GM19025 (cell line): Measurements from ENCODE around the gene SEL1L3.

Experiments
- ATAC-seq: cut with Tn5 transposase; IDR thresholded peaks from one replicate; pipeline ENCODE4 v1.9.1; 2021; ENCODE audit warnings: mild to moderate bottlenecking, low read depth, moderate library complexity; ENCODE audit not compliant: unreplicated experiment

The SEL1L3 gene

DNA sequence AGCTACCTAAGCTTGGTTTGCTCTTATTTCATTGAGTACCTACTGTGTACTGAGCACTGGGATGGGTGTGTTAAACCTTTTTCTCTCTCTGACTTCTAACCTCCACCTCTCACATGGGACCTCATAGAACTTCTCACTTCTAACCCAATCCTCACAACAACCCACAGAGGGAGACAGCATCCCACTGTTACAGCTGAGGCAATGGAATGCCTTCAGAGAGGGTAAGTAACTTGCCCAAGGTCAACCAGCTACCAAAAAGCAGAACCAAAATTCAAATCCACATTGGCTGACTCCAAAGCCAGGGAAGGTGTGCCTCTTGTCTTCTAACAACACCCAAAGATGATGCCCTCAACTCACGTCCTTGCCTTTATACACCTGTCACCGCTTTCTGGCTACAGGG lies 5.4 kb downstream of the SEL1L3 start:
- no peak for ATAC-seq

DNA sequence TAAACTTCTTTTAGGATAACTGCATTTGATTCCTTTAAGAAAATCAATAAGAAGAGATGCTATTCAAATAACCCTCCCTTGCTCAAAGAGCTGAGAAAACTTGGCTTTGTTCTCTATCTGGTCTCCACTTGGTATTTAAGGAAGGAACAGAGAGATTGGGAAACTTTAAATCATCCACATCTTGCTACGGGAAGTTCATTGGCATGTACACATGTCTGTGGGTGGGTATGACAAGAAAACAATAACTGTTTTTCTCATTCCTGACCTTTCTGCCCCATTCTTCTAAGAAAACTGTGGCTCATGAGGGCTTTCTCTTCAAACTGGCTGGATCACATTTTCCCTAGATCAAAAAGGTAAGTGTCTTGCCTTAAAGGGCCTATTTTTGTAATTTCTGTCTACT lies 6.0 kb downstream of the SEL1L3 start:
- no peak for ATAC-seq

DNA sequence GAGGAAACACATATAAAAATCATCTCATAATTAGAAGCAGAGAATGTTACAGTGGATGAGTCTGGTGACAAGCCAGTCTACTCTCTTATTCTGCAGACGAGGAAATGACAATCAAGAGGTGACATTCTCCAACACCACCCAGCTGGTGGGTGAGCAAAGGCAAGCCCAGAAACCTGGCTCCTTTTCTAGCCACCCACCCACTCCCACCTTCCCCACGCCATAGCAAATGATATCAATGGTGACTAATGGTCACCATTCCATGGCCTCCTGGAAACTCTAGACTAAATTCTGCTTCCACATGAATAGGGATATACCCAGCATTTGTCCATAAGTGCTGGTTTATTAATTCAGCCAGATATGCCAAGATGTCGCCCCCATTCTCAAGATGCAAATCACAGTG lies 10.7 kb downstream of the SEL1L3 start:
- no peak for ATAC-seq

DNA sequence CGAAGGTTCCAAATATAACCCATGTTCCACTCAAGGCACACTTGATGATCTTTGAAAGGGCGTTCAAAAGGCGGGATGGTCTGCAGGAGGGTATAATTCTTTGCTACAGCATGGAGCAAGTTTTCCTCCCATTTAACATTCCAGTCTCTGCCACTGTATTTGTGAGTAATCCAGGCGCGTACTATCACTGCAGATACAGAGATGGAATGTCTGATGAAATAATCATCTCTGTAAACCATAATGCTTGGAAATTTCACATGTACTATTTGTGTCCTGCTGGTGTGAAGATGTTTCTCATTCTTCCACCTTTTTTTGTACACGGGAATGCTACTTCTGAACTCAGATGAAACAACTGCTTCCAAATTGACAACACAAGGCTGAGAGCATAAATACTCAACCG lies 15.5 kb downstream of the SEL1L3 start:
- ATAC-seq: no peak

DNA sequence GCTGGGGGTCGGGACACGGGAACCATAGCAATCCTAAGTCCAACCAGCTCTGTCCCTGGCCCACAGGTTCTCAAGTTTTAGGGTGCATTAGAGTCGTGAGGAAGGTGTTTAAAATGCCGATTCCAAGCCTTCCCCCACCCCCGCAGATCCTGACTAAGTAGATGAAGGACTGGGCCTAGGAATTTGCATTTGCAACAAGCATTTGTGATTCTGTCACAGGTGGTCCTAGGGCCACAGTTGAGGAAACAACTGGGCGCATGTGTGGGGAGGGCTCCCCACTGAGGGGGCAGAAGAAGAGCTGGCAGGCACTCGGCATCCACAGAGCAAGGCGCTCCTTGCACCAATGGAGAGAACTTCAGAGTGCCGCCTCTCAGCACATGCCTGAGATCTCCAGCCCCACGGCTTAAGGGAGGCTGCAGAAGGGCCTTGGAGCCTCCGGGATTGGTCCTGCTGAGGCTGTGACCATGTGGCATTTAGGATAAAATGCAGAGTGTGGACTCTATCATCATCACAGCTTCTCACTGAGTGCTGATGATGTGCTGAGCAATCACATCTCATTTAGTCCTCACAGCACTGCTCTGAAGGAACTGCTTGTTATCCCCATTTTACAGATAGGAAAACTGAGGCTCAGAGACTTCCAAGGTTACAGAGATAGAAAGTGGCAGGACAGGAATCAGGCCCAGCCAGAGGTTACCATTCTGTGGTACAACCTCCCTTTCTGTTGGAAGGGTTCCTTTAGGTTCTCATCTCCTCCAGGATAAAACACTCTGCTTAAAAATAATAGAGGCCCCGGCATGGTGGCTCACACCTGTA lies 16.7 kb downstream of the SEL1L3 start:
- no peak for ATAC-seq

DNA sequence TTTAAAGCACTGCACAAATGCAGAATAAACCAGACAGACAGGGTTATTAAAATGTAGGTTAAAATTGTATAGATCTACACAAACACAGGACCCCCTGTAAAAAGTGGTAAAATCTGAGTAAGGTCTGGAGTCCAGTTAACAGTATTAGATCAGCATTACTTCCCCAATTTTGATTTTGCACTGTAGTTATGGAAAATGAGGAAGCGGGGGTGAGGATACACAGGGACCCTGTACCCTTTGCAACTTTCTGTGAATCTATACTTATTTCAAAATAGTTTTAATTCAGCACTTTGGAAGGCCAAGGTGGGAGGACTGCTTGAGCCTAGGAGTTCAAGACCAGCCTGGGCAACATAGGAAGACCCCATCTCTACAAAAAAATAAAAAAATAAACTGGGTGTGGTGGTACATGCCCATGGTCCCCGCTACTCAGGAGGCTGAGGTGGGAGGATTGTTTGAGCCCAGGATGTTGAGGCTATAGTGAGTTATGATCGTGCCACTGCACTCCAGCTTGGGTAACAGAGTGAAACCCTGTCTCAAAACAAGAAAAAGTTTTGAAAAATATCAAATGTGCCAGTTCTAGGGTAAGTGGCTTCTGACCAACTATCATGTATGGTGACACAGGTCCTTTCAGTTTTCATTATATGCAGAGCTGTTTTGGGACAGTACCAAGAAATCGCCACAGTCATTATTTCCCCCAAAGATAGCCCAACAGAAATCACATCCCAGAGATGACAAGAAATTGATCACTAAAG lies 17.7 kb downstream of the SEL1L3 start:
- ATAC-seq: no peak

DNA sequence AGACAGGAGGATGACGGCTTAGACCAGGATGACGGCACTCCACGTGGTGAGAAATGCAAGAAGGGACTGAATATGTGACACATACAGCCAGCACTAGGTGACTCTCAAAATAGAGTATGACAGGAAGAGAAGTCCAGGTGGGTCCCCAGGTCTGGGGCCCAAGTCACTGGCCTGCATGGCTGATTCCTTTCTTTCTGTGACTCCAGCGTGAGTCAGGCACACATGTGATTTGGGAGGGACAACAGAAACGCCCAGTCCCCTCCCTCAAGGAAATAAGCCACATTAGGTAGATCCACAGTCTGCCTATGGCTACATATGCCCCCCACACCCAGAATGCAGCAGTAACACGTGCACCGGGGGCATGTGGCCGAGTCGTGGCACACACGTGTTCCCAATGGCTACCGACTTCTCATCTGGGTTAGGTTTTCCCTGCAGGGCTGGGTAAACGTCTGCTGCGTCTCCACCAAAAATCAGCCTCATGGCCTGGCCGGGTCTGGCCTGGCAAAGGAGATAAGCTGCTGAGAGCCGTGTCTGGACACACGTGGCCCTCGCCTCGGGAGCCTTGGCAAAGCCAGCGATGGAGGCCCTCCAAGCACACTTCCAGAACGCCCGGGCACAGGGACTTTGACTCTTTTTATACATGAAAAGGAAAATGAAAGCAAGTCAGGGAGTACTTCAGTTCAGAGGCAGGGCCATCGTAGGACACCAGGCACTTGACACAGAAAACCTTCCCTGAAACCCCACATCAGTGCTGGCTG lies 19.3 kb downstream of the SEL1L3 start:
- no peak for ATAC-seq

DNA sequence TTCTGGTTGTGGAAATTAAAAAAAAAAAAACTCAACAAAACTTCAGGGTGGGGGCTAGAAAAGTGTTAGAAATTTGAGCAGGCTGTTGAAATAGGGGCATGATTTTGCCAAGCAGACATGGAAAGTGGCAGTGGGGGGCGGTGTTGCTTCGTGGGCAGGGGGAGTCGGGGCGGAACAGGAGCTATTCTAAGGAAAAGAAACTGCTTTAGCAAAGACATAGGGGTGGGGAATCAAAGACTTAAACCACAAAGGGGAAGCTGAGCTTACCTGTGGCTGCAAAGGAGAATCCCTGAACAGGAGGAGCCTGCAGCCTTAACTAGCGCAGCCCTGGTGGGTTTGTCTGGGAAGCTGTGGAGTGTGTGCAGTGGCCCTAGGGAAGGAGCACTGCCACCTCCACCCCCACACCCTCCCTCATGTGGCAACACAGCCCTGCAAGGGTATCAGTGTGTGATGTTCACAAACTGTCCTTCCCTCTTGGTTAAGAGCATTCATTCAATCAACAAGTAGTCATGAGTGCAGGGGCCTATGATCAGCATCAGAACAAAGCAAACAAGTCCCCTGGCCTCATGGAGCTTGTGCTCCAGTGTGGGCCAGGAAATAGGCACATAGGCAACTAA lies 20.5 kb downstream of the SEL1L3 start:
- ATAC-seq: peak; percentile 46

DNA sequence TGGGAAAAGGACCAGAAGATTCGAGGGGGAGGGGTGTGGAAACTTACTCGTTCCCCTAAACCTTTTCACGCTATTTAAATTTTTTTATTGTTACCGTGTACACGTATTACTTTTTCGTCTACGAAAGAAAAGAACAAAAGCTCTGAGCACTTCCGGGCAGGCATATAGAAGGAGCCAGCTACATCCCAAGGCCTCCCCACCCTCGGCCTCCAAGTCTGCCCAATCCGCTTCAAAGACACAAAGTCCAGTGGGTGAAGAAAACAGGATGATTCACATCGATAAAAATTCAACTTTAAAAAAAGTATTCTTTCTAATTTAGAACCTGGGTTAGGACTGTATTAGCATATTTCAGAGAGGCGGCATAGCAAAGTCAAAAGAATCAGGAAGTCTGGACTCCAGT lies 23.1 kb downstream of the SEL1L3 start:
- no peak for ATAC-seq

DNA sequence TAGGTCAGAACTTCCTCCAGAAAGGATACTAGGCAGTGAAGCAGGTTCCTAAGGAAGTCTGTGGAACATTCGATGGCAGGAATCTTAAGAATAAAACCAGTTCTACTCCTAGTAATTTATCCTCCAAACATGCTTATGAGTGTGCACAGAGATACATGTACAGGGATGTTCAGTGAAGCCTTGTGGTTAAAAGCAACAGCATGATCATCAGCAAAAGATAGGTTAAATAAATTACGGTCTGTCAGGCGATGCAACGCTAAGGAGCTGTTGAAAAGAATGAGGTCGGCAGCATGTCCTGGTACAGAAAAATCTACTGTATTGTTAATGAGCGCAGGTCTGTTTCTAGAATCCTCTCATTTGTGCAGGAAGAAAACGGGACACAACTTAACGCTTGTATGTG lies 23.6 kb downstream of the SEL1L3 start:
- no peak for ATAC-seq

DNA sequence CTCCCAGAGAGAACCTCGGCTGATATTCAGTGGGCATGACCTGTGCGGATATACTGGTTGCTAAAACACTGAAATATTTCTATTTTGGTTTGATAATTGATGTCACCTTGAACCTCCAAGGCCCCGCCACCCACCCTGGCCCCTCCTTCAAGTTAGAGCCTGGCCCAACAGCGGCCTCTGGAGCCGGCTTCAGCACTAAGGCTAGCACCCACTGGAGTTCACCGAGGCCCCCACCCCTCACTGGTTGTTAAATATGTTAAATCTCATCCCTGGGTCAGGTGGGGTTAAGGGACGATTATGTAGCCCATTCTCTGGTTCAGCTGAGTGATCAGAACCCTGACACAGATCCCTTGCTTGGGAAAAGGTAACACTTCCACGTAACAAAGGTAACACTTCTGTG lies 24.3 kb downstream of the SEL1L3 start:
- no peak for ATAC-seq

DNA sequence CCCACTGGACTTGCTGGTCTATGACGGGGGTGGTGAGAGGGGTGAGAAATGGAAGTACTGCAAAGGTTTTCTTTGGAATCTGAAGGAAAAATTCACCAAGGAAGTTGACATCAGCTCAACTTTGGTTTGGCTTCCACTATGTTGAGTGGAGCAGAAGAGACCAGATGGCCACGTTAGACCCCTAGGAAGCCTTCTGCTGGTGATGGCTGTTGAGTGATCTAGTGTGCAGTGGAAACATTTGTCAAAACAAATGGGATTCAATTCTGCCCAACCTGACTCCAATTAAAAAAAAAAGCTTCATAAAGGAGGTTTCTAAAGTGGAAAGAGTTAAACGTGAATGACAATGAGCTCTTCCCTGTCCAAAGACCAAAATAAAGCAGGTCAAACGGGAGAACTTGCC lies 25.7 kb downstream of the SEL1L3 start:
- no peak for ATAC-seq

DNA sequence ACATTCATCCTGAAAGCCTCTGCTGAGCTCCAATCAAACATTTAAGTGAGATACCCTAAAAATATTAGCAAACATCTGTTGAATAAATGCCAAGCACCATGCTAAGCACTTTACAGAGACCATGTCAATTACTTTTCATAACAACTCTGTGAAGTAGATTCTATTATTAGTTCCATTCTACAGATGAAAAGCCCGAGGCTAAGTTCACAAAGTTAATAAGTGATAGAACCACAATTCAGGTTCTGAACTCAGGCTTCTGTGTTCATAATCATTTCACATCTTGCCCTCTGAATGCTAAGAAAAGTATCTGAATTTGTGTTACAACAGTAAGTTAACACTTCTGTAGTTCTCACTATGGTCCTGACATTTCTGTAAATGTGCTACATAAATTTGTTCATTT lies 27.4 kb downstream of the SEL1L3 start:
- peak; percentile 80 for ATAC-seq

DNA sequence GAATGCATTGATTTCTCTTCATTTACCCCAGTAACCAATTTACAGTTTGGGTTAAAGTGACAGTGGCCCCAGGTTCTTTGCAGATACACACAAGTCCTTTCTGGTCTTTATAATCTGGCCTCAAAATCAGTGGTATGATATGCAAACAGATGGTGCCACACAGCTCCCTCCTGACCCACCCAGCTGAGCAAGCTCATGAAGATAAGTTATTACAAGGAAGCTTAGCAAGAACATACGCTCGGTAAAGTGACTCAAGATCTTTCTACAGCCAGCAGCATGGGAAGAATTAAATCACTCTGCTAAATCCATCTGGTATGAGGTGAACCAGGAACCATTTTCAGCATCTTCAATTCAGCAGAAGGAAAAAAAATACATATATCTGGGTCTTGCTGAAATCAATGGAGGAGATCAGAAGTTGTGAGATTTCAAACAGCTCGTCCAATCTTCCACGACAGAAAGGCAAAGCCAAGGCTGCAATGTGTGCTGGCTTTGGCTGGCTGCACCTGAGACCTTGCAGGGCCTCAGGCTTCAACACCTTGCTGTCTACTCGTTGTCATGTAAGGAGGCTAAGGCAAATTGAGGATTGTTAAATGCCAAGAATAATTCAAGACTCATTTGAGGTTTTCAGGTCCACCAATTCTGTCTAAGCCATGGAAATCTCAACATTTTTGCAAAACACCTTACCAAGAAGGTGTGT lies 28.2 kb downstream of the SEL1L3 start:
- ATAC-seq: no peak

DNA sequence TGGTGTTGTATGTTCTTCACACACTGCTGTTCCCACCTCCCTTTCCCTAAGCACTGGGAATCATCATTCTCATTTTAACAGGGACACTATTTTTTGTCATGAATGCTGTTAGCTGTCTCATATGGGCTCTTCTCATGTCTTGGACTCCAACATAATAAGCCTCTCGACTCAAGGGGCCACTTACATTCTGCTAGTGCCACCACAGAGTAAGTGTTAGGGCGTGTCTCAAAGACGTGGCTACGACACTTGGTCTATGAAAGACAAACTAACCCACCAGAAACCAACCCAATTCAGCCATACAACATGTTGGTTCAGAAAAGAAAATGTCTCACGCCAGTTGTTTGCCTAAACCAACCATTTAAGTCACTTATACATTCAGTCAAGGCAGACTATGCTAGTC lies 32.2 kb downstream of the SEL1L3 start:
- no peak for ATAC-seq

DNA sequence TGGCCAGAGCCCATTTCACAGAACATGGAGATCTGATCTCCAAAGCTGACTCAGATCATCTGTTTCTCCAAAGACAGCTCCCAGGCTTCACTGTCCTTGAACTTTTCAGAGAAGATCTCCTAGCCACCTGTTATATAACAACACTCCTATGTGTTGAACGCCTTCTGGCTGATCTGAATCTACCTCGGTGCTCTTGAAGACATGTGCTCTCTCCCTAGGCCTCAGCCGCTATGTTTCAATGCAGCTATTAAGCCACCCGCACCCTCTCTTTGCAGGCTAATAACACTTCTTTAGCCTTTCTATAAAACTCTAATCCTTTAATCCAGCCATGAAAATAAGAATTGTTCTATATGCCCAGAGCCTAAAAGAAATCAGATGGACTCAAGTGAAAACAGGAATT lies 34.9 kb downstream of the SEL1L3 start:
- no peak for ATAC-seq

DNA sequence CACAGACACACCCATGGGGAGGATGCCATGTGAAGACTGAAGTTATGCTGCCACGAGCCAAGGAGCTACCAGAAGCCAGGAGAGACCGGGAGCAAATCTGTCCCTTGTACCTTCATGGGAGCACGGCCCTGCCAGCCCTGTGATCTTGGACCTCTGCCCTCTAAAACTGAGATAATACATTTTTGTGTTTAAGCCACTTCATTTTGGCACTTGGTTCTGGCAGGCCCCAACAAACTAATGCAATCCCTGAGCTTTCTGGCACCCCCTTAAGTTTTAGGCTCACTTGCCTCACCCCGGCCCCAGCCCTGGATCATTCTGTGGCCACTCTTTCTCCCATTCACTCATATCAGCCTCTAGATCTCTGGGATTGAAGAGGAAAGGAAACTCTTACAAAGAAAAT lies 35.4 kb downstream of the SEL1L3 start:
- no peak for ATAC-seq

DNA sequence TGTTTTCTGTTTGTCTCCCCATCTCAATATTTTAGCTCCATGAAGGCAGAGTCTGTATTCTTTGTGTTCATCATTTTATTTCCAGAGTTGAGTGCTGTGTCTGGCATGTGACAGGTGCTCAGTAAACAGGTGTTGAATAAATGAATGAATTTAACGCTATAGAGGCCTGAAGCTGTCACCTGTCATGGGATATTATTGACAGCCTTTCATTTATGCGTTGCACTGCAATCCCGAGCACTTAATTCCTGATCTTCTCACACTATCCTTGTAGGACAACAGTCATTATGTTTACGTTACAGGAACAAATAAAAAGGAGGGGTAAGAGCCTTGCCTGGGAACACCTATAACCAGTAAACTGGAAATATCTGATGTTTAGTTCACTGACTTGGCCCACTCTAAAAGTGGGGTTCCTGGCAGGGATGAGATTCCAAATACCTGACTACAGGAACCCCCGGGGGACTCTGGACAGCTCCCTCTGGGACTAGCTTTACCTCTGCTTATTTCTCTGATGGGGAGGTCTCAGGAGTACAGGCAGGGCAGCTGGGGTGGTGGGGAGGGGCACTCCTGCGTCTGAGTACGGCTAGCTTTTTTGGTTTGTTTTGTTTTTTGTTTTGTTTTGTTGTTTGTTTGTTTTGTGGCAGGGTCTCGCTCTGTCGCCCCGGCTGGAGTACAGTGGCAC lies 36.6 kb downstream of the SEL1L3 start:
- ATAC-seq: no peak

DNA sequence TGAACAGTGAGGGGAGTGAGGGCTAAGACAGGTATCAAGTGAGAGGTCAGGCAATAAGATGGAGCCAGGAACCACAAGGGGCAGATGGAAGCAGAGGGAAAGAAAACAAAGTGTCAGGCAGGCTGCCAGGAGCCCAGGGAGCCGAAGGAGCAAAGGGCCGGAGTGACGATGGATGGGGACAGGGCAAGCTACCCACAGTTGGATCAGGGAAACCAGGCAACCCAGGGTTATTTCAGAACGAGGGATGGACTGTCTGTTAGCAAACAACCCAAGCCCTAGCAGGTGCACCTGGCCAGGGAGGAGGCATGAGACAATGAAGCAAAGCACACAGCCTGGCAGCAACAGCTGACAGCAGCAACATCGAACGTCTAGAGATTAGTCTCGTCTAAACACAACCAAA lies 39.2 kb downstream of the SEL1L3 start:
- no peak for ATAC-seq

DNA sequence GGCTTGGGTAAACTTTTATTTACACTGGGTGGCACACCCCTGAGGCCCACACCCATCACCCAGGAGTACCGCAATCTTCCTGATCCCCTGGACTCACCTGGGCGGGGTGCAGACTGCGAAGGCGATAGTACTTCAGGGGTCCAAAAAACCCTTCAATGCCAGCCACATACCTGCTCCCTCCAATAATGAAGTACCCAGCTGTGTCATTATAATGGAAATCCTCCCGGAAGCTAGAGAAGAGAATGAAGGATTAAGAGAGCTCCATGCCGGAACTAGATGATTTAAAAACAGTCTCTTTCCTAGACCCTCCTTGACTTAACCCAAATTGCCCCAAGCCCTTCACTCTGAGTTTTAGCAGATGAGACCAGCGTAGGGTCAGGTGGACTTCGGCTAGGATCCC lies 40.9 kb downstream of the SEL1L3 start:
- no peak for ATAC-seq
